LNCaP clone FGC (cell line): ENCODE data around the gene IQSEC3.

Source experiments
- DNase-seq: peaks from one replicate; pipeline ENCODE4 v3.0.0-alpha.2; 2011; ENCODE audit warnings: low read depth
- H3K4me3 ChIP-seq: 2 replicates; pipeline ENCODE4 v1.5.1; 2011; ENCODE audit warnings: mild to moderate bottlenecking, low read depth, low read length, control low read depth
- TF ChIP-seq, protein P1 (sequence below): IDR thresholded peaks from 2 replicates; pipeline ENCODE4 v1.5.1; 2012; ENCODE audit warnings: mild to moderate bottlenecking; ENCODE audit not compliant: control insufficient read depth, insufficient read depth; ENCODE audit errors: extremely low read depth

IQSEC3 gene

DNA sequence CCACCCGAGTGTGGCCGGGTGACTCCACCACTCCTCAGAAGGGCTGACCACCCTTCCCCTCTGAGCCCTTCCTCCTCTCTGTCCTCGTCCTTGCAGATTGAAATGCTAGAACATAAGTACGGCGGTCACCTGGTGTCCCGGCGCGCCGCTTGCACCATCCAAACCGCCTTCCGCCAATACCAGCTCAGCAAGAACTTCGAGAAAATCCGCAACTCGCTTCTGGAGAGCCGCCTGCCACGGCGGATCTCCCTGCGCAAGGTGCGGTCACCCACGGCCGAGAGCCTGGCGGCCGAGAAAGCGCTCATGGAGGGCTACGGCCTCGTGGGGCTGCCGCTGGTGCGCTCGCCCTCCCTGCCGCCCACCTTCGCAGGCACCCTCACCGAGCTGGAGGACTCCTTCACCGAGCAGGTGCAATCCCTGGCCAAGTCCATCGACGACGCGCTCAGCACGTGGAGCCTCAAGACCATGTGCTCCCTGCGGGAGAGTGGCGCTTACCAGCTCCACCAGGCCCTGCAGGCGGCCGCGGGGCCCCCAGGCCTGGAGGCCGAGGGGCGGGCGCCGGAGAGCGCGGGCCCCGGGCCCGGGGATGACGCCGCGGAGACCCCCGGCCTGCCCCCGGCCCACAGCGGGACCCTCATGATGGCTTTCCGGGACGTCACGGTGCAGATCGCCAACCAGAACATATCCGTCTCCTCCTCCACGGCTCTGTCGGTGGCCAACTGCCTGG, 71.8 kb downstream of the IQSEC3 start:
- no peak overlapping the region for H3K4me3 ChIP-seq
- TF ChIP-seq, protein P1, sequence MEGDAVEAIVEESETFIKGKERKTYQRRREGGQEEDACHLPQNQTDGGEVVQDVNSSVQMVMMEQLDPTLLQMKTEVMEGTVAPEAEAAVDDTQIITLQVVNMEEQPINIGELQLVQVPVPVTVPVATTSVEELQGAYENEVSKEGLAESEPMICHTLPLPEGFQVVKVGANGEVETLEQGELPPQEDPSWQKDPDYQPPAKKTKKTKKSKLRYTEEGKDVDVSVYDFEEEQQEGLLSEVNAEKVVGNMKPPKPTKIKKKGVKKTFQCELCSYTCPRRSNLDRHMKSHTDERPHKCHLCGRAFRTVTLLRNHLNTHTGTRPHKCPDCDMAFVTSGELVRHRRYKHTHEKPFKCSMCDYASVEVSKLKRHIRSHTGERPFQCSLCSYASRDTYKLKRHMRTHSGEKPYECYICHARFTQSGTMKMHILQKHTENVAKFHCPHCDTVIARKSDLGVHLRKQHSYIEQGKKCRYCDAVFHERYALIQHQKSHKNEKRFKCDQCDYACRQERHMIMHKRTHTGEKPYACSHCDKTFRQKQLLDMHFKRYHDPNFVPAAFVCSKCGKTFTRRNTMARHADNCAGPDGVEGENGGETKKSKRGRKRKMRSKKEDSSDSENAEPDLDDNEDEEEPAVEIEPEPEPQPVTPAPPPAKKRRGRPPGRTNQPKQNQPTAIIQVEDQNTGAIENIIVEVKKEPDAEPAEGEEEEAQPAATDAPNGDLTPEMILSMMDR = no peak
- no peak for DNase-seq

DNA sequence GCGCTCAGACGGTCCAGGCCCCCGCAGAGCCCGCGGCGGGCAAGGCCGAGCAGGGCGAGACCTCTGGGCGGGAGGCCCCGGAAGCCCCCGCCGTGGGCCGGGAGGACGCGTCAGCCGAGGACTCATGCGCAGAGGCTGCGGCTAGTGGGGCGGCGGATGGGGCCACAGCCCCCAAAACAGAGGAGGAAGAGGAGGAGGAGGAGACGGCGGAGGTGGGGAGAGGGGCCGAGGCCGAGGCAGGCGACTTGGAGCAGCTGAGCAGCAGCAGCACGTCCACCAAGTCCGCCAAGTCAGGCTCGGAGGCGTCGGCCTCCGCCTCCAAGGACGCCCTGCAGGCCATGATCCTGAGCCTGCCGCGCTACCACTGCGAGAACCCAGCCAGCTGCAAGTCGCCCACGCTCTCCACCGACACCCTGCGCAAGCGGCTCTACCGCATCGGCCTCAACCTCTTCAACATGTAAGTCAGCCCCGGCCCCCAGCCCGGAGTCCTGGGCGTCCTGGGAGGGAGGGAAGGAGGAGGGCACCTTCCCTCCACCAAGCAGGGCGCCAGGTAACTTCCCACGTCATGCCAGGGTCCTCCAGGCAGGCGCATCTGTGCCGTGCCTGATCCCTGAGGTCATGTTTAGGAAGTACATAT, 72.4 kb downstream of the IQSEC3 start:
- TF ChIP-seq, protein P1 = no peak
- no peak for DNase-seq
- no peak overlapping the region for H3K4me3 ChIP-seq

DNA sequence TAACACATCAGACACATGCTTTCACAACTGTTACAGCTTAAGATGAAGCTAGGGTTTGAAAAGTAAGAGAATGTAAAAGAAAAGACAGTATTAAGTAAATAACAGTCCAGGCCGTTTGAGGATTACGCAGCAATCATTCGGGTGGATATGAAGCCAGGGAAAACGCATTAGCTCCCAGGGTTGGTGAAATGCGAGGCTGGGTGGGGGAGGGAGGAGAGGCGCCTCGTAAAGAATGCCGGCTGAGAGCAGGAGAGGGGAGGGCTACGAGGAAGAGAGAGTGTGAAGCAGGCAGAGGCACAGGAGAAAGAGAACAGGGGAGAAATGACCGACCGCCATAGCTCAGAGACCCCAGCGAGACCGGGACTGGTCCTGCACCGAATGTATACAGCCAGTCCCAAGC, 73.0 kb downstream of the IQSEC3 start:
- DNase-seq = no peak
- H3K4me3 ChIP-seq = no peak overlapping the region
- TF ChIP-seq, protein P1 = no peak

DNA sequence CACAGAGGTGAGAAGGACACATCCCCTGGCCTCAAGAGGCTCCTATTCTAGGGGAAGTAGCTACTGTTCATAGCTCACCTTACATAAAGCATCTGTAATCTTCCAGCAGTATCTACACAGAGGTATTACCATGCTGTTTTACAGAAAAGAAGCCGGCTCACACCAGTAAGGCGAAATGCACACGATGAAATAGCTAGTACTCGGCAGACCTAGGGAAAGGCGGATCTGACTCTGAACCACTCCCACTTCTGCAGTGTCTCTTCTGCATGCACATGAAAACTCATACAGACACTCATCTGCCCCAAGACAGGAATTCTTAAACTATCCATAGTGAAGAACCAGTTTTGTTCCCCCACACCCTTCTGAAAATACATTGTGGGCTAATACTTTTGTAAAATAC, 73.6 kb downstream of the IQSEC3 start:
- TF ChIP-seq, protein P1 = no peak
- no peak for DNase-seq
- H3K4me3 ChIP-seq = no peak overlapping the region

DNA sequence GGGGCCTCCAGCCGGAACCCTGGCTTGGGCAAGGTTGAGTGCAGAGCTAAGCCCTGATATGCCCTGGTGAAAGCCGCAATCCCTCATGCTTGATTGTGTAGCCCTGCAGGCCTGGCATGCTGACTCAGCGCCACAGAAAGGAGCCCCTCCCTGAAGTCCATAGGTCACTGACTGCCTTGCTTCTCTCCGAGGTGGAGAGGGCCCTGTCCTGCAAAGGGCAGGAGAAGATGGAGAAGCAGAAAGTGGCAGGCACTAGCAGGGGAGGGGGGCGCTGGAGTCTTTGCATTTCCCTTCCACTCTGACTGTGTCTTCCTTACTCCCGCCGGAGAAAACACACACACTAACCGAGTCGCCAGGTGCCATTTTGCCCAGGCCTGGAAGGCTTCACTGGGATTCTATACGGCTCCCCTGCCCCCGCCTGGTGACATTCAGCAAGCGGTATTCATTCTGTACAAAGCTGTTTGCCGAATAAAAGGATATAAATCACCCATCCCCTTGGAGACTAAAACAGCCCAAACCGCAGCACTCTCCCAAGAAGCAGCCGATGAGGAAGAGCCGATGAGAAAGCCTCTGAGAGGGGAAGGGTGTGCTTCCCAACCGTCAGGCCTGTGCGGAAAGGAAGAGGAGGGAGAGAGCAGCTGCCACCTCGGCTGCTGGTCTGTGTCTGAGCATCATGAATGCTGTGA, 77.5 kb downstream of the IQSEC3 start:
- DNase-seq = no peak
- H3K4me3 ChIP-seq = no peak overlapping the region
- TF ChIP-seq, protein P1 = no peak

DNA sequence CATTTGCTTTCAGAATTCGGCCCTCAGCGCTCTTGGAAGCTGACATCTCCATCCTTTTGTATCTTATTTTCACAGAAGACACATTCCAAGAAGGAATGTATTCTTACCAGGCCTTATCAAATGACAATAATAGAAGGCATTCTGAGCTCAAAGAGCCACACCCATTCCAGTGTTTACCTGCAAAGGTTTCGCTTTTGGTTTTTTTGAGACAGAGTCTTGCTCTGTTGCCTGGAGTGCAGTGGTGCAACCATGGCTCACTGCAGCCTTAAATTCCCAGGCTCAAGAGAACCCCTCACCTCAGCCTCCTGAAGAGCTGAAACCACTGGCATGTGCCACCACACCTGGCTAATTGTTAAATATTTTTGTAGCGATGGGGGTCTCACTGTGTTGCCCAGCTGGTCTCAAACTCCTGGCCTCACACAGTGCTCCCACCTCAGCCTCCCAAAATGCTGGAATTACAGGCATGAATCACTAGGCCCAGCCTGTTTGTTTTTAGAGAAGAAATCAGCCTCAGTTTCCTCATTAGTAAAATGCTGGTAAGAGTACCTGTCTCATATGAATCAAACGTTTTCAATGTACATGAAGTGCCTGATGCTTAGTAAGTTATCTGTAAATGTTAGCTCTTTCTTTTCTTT, 78.2 kb downstream of the IQSEC3 start:
- no peak overlapping the region for H3K4me3 ChIP-seq
- no peak for DNase-seq
- TF ChIP-seq, protein P1 = no peak
